Prostate gland (tissue), 2 donors: Measurements from ENCODE around the gene RGSL1. TPM values are rescaled to one million over a fixed set of nuclear protein-coding genes. Genes with fewer than 3 reads are reported as not detected.
A peak's percentile ranks its signal among the peaks of the same experiment; 100 is the strongest.

Experiments
- DNase-seq: peaks from one replicate; pipeline ENCODE4 v3.0.0-alpha.2; 2019; ENCODE audit warnings: low spot score
- H3K27ac ChIP-seq, 2 donors: fragments of 200-600 bp; sonication (generic); 2 replicates each; pipeline ENCODE4 v1.5.1; 2017 to 2019
- H3K27me3 ChIP-seq: fragments of 200-600 bp; sonication (generic); replicated peaks from 2 replicates; pipeline ENCODE4 v1.5.1; 2019; ENCODE audit not compliant: insufficient read depth
- H3K36me3 ChIP-seq, 2 donors: fragments of 200-600 bp; sonication (generic); 1 replicate in 1 of 2; 2 replicates in 1 of 2; pipeline versions ENCODE4 v1.5.1 to v1.8.1; 2017 to 2019
- H3K4me1 ChIP-seq: fragments of 200-600 bp; sonication (generic); replicated peaks from 2 replicates; pipeline ENCODE4 v1.5.1; 2019
- H3K4me3 ChIP-seq, 2 donors: fragments of 200-600 bp; sonication (generic); 2 replicates each; pipeline ENCODE4 v1.5.1; 2017 to 2019
- H3K9me3 ChIP-seq: fragments of 200-600 bp; sonication (generic); 2 replicates; pipeline ENCODE4 v1.5.1; 2017
- CTCF ChIP-seq, 4 experiments: fragments of 200-600 bp in 2 of 4; fragments of 450-650 bp in 2 of 4; sonication (generic) in 2 of 4; IDR thresholded peaks; 1 replicate in 3 of 4; 2 replicates in 1 of 4; pipeline ENCODE4 v1.5.1; 2016 to 2019; ENCODE audit warnings: antibody characterized with exemption in 4 of 4, mild to moderate bottlenecking in 2 of 4, moderate library complexity in 2 of 4
- POLR2A ChIP-seq: fragments of 450-650 bp; IDR thresholded peaks from one replicate; pipeline ENCODE4 v1.6.1; 2016; ENCODE audit warnings: antibody characterized with exemption, mild to moderate bottlenecking
- POLR2AphosphoS5 ChIP-seq: sonication (generic); formaldehyde crosslinking; IDR thresholded peaks from one replicate; pipeline ENCODE4 v1.6.1; 2017; ENCODE audit warnings: antibody characterized with exemption
- WGBS: methylation state at CpG from one replicate; pipeline ENCODE4 v1.1.5; 2018; 5-methylcytosine and 5-hydroxymethylcytosine counted together
- intact Hi-C: fragments of 100-400 bp; cut with DNase I; formaldehyde crosslinking; loops from one replicate; pipeline ENCODE4 v1.14.2; 2022
- total RNA-seq, 2 donors: library from RNA; depleted of rRNA; stranded (reverse); fragments of >200 nt; gene quantifications; one replicate each; pipeline ENCODE4 v1.1.0, GENCODE V29; 2016

RGSL1 gene
- total RNA-seq, 2 donors from 2014 or later: 1.2 TPM; not detected in 1

- no peak for DNase-seq
- Histone ChIP-seq H3K4me3 (no peak overlapping the region), H3K27me3 (no peaks in the 10 kb centered on the region), H3K9me3 (no peaks in the 10 kb centered on the region), H3K27ac (no peak overlapping the region), H3K36me3 (no peaks in the 10 kb centered on the region), H3K4me1 (no peaks in the 10 kb centered on the region)
- intact Hi-C loops: no loop called here
- TF ChIP-seq POLR2AphosphoS5 (no peak), CTCF (IDR thresholded peaks at IDR 0.05) (no peak)
- WGBS: 56% methylated on average over 10 of the region's 10 CpGs
Observed at GRCh38 chr1:182602935-182603645, 153.1 kb downstream of the RGSL1 start.

GRCh38 chr1:182603646-182604174 is 153.8 kb downstream of the RGSL1 start:
- Histone ChIP-seq H3K4me3 (peak overlapping the region; percentile 11 to 23), H3K36me3 (no peaks in the 10 kb centered on the region), H3K9me3 (no peaks in the 10 kb centered on the region), H3K27me3 (no peaks in the 10 kb centered on the region), H3K4me1 (no peaks in the 10 kb centered on the region), H3K27ac (no peak overlapping the region)
- no peak for DNase-seq
- TF ChIP-seq CTCF (IDR thresholded peaks at IDR 0.05) (no peak), POLR2A (no peak), POLR2AphosphoS5 (no peak)
- intact Hi-C loops: no loop called here
- WGBS: 9% methylated on average over 12 of the region's 12 CpGs

GRCh38 chr1:182604175-182605164 is 154.5 kb downstream of the RGSL1 start, which contains the start of gene RGS16:
TSS of gene RGS16 (minus strand) at chr1:182604389. CDS start at chr1:182604259, 130 bp downstream.
- TF ChIP-seq POLR2A: peak; percentile 82
- no peak for TF ChIP-seq CTCF (IDR thresholded peaks at IDR 0.05)
- TF ChIP-seq POLR2AphosphoS5: peak; percentile 75
- H3K4me1 ChIP-seq: no peaks in the 10 kb centered on the region
- peak; percentile 90 for DNase-seq
- H3K27me3 ChIP-seq: no peaks in the 10 kb centered on the region
- intact Hi-C loops: no loop called here
- H3K27ac ChIP-seq: no peak within 1 kb of the TSS
- H3K4me3 ChIP-seq: peak within 1 kb of the TSS; percentile 11 to 23
- H3K36me3 ChIP-seq: no peaks in the 10 kb centered on the region
- H3K9me3 ChIP-seq: no peaks in the 10 kb centered on the region
- WGBS: 2% methylated on average over 41 of the region's 44 CpGs

GRCh38 chr1:182607566-182607965 is 157.6 kb downstream of the RGSL1 start:
- Histone ChIP-seq H3K9me3 (no peaks in the 10 kb centered on the region), H3K4me1 (no peaks in the 10 kb centered on the region), H3K27ac (no peak overlapping the region), H3K27me3 (no peaks in the 10 kb centered on the region), H3K36me3 (no peaks in the 10 kb centered on the region), H3K4me3 (no peak overlapping the region)
- WGBS: 78% methylated on average over 1 of the region's 1 CpG
- no peak for DNase-seq
- TF ChIP-seq CTCF (IDR thresholded peaks at IDR 0.05) (no peak), POLR2A (no peak), POLR2AphosphoS5 (no peak)
- intact Hi-C loops: no loop called here
